Stimulated activated CD4-positive, alpha-beta T cell treated with anti-CD3 and anti-CD28 coated beads, Interleukin-2, amount 100 ng/mL, for 4 hours (primary cell): ENCODE results near the gene ASNS.
"Not testable (repeated sequence)": the region's sequence is repeated elsewhere in the genome, so short reads cannot be mapped to it uniquely, and the experiment has no call there.

ENCODE experiments used
- DNase-seq: peaks from one replicate; pipeline ENCODE4 v3.0.0-alpha.2; 2020; ENCODE audit warnings: low read depth

Gene ASNS, protein sequence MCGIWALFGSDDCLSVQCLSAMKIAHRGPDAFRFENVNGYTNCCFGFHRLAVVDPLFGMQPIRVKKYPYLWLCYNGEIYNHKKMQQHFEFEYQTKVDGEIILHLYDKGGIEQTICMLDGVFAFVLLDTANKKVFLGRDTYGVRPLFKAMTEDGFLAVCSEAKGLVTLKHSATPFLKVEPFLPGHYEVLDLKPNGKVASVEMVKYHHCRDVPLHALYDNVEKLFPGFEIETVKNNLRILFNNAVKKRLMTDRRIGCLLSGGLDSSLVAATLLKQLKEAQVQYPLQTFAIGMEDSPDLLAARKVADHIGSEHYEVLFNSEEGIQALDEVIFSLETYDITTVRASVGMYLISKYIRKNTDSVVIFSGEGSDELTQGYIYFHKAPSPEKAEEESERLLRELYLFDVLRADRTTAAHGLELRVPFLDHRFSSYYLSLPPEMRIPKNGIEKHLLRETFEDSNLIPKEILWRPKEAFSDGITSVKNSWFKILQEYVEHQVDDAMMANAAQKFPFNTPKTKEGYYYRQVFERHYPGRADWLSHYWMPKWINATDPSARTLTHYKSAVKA

DNA sequence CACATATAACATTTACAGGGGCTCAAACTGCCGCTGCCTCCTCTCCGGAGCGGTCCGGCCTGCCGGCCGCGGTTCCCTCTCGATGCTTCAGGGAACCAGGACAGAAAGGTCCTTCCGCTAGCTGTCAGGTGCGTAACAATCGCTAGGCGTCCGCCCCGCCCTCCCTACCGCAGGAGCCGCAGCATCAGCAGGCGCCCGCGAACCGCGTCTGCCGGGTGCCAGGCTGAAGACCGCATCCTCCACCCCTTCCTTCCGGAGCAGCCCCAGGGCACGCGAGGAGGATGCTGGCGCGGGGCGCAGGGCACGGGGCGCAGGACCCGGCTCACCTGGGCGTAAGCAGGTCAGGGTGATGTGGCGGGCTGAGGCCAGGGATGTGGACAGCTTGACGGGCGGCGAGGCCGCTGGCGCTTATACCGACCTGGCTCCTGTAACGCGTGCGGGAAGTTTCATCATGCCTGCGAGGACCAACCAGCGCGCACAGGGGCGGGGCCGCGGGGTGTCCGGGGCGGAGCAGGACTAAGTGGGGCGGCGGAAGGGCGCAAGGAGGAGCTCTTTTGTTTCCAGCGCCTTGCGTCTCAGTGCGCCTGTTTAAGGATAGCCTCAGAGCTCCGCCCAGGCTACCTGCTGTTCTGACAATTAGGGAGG is at the start of gene ASNS:
Gene ASNS, minus strand, starts transcription at position 384 of the 645 bp plus-strand sequence. CDS start 3,252 bp downstream, outside the sequence.
- DNase-seq: peak; percentile 87

DNA sequence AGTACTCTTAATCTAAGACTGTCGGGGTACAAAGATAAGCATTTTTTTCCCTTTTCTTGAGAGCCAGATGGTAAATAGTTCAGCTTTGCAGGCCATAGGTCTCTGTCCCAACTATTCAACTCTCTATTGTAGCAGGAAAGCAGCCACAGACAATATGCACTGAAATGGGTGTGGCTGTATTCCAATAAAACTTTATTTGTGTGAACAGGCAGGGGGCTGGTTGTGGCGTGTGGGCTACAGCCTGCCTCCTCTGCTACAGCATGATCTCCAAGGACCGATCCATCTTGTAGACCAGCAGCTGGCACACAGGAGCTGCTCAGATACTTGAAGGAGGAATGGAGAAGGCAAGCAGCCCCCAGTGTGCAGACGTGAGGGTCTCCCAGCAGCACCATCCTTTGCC is 49.0 kb upstream of the ASNS start:
- not testable (repeated sequence) for DNase-seq

GRCh38 chr7:97915267-97915666 is 43.1 kb upstream of the ASNS start:
- DNase-seq: not testable (repeated sequence)

DNA sequence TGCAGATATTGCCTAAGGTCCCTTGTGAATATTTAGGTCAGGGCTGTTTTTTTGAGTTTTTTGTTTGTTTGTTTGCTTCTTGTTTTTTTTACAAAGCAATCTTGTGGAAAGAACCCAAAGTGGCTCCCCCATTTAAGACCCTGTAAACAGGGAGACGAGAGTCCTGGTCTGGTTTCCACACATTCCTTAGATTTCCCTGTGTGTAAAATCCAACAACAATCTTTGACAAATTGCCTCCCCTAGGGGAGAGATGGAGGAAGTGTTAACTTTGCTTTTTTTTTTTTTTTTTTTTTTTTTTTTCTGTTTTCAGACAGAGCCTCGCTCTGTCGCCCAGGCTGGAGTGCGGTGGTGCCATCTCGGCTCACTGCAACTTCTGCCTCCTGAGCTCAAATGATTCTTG is 40.1 kb upstream of the ASNS start:
- not testable (repeated sequence) for DNase-seq

DNA sequence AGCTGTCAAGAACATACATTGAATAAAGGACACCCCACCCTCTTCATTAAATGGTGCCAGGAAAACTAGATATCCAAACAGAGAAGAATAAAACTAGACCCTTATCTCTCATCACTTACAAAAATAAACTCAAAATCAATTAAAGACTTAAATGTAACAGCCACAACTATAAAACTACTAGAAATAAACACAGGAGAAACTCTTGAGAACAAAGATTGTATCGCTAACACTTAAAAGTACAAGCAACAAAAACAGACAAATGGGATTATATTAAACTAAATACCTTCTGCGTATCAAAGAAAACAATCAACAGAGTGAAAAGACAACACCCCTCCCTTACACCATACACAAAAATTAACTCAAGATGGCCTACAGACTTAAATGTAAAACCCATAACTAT is 24.7 kb upstream of the ASNS start:
- not testable (repeated sequence) for DNase-seq

- DNase-seq: not testable (repeated sequence)
Measured at GRCh38 chr7:97891721-97892120, 19.5 kb upstream of the ASNS start.

GRCh38 chr7:97879527-97879926 is 7.3 kb upstream of the ASNS start:
- not testable (repeated sequence) for DNase-seq

DNA sequence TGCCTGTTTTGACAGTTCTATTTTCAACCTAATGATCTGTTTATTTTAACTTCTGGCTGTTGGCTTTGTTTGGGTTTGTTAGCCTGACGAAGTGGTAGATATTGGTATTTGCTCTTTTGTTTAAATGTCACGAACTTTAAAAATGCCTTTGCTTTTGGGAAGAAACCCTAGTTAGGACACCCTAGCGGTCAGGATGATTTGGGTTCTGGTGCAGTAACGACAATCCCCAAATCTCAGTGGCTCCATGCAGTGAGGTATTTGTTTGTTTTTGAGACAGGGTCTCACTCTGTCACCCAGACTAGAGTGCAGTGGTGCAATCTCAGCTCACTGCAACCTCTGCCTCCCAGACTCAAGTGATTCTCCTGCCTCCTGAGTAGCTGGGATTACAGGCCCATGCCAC is 2.7 kb upstream of the ASNS start:
- DNase-seq: not testable (repeated sequence)

GRCh38 chr7:97873606-97874005 is 1.4 kb upstream of the ASNS start:
- no peak for DNase-seq

GRCh38 chr7:97871659-97872024 is 566 bp downstream of the ASNS start:
- peak; percentile 26 for DNase-seq

GRCh38 chr7:97868788-97869187 is 3.4 kb downstream of the ASNS start:
- no peak for DNase-seq

DNA sequence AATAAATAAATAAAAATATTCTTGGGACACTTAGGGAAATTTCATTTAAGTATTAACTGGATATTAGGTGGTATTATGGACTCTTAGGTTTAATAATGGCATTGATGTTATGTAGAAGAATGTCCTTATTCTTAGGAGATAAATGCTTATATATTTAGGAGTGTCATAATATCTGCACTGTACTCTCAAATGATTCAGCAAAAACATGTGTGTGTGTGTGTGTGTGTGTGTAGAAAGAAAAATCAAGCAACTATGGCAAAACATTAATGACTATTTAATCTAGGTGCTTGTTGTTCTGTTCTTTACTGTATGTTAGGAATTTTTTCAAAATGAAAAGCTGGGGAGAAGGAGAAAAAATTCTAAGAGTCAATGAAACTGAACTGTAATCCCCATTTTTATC is 3.9 kb downstream of the ASNS start:
- DNase-seq: no peak

- DNase-seq: no peak
Measured at GRCh38 chr7:97865104-97865503, 7.1 kb downstream of the ASNS start.

- no peak for DNase-seq
Measured at GRCh38 chr7:97859606-97860204, 12.5 kb downstream of the ASNS start.

DNA sequence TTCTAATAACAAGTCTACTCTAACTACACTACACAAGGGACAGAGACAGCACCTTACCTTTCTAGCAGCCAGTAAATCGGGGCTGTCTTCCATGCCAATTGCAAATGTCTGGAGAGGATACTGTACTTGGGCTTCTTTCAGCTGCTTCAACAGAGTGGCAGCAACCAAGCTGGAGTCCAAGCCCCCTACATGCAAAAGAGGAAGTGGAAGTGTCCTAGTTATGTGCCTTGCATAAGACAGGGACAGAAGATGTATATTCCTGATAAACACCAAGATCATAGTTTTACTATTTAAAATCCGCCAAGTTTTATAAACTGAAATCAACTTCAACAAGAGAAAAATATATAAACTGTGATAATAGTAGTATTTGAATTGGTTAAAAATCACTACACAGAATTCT is 14.0 kb downstream of the ASNS start:
- DNase-seq: no peak

GRCh38 chr7:97857544-97857943 is 14.7 kb downstream of the ASNS start:
- DNase-seq: no peak

DNA sequence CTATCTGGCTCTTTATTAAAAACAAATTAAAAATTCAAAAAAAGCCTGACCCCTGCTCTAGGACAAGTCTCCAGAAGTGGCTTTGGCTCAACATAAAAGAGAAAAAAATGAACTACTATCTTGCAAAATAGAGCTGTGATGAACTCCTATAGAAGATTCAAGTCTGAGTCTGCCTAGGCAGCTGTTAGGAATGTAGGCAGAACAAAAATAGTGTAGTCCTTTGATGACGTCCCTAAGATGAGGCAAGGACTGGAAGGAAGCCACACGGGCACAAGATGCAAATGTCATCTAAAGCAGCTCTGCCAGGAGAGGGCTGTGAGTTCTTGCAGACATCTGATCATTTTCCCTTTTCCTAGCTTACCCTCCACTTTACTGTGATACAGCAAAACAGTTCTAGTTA is 20.5 kb downstream of the ASNS start:
- no peak for DNase-seq

DNA sequence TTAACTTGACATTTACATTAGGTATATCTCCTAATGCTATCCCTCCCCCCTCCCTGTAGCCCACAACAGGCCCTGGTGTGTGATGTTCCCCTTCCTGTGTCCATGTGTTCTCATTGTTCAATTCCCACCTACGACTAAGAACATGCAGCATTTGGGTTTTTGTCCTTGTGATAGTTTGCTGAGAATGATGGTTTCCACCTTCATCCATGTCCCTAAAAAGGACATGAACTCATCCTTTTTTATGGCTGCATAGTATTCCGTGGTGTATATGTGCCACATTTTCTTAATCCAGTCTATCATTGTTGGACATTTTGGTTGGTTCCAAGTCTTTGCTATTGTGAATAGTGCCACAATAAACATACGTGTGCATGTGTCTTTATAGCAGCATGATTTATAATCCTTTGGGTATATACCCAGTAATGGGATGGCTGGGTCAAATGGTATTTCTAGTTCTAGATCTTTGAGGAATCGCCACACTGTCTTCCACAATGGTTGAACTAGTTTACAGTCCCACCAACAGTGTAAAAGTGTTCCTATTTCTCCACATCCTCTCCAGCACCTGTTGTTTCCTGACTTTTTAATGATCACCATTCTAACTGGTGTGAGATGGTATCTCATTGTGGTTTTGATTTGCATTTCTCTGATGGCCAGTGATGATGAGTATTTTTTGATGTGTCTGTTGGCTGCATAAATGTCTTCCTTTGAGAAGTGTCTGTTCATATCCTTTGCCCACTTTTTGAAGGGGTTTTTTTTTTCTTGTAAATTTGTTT is 21.8 kb downstream of the ASNS start:
- not testable (repeated sequence) for DNase-seq

DNA sequence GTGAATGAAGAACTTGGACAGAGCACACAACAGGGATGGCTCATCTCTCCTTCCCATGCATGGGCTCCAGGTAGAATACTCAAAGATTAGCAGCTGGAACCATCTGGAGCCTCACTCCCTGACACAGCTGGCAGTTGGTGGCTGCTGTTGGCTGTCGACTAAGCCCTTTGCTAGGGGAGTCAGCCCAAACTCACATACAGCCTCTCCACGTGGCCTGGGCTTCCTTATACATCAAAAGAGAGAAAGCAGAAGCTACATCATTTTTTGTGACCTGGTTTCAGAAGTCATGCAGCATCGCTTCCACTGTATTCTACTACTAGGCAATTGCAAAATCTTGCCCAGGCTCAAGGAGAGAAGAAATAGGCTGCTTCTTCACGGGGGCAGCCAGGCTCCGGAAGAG is 24.4 kb downstream of the ASNS start:
- DNase-seq: no peak

GRCh38 chr7:97846945-97847344 is 25.3 kb downstream of the ASNS start:
- DNase-seq: no peak

DNA sequence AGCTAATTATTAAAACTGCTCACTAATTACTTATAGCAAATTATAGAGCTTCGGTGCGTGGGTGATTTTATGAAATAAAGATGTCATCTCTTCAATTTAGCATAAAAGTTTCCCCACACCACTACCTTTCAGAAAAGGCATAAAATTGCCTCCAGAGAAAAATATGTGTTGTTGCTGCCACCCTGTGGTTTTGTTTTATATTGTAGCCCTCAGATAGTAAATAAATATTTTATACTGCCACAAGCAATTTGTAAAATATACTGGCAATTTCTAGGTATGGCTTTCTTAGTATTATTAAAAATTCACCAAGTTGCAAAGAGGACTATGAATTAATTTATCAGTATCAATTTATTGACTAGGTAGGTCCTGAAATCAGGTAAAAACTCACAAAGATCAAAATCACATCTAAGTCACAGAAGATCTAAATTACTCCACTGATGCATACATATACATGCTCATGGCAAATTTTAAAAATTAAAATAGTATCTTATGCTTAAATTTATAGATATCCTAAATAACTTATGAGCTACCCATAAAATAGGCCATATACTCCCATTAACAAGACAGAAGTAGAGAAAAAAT is 26.5 kb downstream of the ASNS start:
- no peak for DNase-seq

- DNase-seq: no peak
Measured at GRCh38 chr7:97844036-97844435, 28.2 kb downstream of the ASNS start.
